DMS79 (cell line): ENCODE data around the gene OCA2.
"Not testable (repeated sequence)": the region's sequence is repeated elsewhere in the genome, so short reads cannot be mapped to it uniquely, and the experiment has no call there.

Experiments
- DNase-seq: peaks from one replicate; lab custom pipeline; 2025; lab: John Stamatoyannopoulos, UW

The OCA2 gene

DNA sequence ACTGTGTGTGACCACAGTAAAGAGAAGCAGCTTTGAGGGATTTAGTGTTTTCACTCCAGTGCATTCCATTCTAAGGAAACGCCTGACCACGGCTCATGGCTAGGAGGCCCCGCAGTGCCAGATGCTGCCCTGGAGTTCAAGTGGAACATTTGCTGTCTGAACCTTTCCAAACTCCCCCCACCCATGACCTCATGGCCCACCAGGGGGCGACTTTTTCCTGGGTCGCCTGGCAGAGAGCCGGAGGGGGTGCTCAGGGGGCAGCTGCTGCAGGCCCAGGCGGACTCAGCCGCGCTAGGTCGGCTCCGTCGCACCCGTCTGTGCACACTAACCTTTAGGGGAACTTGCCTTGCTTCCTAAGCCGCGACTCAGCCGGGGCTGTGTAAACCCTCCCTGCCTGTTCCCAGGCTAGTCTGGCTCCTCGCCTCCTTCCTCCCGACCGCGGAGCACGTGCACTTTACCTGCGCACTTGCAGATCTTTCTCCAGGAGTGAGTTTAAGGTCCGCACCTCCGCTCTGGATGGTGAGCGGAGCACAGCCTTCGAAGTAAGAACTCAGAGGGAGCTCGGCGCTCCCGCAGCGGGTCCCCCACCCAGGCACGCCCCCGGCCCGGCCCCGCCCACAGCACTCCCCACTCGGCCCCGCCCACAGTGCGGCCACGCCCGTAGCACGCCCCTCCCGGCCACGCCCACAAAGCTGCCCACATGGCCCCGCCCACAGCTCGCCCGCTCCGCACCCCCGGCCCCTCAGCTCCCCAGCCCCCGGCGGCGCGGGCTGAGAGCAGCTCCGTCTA, at the start of gene OCA2:
Gene OCA2 (minus strand): TSS at position 550 of the 789 bp plus-strand sequence. CDS start 17,441 bp downstream, outside the sequence.
- DNase-seq = no peak

GRCh38 chr15:28147801-28148200, 48.7 kb upstream of the OCA2 start:
- no peak for DNase-seq

DNA sequence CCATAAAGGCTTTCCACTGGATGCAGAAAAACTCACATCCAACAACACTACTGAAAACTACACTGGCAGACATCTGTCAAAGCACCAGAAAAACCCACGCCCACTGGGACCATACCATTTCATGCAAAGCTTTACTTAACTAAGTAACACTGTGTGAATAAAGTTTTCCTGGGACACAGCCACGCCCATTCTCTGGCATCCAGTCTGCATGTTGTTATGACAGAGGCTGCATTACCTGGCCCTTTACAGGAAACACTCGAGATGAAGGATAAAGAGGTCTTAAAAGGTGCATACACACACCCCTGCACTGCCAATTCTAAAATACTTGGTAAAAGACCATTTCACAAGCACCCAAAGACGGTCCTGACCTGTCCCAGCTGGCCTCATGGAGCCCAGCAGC, 46.3 kb upstream of the OCA2 start:
- DNase-seq = not testable (repeated sequence)

DNA sequence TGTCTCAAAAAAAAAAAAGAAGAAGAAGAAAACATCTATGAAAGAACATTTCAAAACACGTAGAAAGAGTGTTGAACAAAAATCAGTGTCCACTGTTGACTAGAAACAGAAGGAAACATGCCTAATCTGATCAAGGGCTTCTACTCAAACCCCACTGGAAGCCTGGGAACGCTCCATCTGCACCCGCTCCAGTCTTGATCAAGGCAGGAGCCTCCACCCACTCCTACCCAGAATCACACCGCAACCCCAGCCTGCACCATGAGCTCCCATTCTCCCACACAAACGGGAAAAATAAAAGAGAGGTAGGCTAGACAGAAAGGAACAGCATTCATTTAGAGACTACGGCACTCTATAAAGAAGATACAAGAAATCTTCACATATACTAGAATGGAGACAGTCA, 40.9 kb upstream of the OCA2 start:
- DNase-seq = no peak

DNA sequence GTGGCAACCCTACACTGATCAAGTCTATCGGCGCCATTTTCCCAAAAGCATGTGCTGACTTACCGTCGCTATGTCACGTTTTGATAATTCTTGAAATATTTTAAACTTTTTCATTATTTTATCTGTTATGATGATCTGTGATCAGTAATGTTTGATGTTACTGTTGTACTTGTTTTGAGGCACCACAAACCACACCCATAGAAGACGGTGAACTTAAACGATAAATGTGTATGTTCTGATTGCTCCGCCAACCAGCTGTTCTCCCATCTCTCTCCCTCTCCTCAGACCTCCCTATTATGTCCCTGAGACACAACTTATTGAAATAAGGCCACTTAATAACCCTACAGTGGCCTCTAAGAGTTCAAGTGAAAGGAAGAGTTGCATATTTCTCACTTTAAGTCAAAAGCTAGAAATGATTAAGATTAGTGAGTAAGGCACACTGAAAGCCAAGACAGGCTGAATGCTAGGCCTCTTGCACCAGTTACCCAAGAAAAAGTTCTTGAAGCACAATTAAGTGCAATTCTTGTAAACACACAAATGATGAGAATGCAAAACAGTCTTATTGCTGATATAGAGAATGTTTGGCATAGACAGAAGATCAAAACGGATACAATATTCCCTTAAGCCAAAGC, 38.4 kb upstream of the OCA2 start:
- DNase-seq = not testable (repeated sequence)

- DNase-seq = not testable (repeated sequence)
These were observed 37.3 kb upstream of the OCA2 start for GRCh38 chr15:28136236-28136904.

DNA sequence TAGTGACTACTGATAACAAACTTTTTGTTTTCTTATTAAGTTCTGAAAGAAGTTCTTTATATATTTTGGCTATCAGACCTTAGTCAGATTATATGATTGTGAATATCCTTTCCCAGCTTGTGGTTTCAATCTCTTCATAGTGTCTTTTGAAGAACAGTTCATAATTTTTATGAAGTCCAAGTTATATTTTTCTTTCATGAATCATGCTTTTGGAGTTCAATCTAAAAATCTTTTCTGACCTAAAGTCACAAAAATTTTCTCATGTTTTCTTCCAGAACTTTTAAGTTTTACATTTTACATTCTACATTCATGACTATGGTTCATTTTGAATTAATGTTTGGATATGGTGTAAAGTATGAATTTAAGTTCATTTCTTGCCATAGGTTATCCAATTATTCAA, 34.2 kb upstream of the OCA2 start:
- no peak for DNase-seq

DNA sequence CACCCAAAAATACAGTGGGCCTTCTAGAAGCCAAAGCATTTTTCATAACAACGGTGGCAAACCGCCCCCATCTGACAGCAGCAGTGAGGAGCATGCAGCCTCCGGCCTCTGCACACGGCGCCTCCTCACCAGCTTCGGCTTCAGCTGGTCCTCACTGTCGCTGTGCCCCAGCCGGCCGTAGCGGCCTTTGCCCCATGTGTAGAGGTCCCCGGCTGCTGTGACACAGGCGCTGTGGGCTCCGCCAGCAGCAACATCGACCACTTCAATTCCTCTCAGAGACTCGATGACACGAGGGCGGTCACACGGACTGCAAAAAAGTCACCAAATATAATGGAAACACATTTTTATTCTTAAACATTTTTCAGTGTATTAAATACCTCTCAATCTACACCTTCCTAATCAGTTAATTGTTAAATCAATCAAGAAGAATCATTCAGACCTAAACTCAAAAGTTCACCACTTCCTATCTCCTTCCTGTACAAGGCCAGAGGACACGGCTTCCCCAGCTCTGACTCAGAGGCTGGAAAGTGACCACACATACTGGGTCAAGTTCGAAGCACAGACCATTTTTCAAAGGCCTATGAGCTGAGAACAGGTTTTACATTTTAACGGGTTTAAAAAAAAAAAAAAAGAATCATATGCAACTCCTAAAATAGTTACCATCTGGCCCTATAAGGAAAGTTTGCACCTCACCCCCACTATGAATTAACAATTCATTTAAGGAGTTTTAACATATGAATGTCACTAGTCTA, 33.6 kb upstream of the OCA2 start:
- DNase-seq = no peak

DNA sequence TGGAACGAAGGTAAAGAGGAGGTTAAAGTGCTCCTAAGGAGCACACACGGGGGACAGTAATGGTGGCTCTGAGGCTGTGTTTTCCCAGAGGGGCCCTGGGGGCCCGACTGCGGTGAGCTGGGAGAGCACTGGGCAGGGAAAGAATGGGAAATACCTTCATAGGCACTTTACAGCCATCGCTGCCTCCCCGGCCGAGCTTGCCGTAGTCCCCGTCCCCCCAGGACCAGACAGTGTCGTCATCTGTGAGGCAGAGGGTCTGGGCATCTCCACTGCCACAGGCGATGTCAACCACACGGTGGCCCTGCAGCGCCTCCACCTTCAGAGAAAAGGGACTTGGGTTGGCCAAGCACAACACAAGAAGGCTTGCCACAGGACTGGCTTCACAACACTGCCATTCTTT, 32.8 kb upstream of the OCA2 start:
- DNase-seq = no peak

- no peak for DNase-seq
These were observed 32.3 kb upstream of the OCA2 start for GRCh38 chr15:28131400-28131799.

GRCh38 chr15:28130651-28131050, 31.5 kb upstream of the OCA2 start:
- DNase-seq = no peak

DNA sequence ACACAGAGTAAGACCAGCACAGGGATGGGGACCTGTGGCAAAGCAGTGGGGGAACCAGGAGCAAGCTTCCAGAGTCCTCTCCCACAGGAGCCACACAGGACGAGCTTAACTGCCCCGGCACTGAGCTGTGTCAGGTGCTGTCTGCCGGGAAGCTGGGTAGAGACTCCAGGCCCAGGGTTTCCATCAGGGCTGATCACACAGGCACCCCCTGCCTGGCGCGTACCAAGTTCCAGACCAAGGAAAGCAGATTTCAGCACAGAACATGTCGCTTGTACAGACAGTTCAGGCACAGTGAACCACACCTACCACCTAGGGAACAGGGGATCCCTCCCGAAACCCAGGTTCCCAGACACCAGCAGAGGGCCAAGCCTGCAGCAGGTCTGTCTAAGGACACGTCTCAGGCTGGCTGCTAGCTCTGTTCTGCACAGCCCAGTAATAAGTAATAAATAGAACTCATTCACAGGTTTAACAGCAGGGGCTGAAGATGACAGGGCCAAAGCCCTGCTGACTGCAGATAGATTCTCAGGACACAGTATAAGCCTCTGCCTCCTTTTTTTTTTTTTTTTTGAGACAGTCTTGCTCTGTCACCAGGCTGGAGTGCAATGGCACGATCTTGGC, 30.2 kb upstream of the OCA2 start:
- no peak for DNase-seq

GRCh38 chr15:28128031-28128430, 28.9 kb upstream of the OCA2 start:
- DNase-seq = no peak

DNA sequence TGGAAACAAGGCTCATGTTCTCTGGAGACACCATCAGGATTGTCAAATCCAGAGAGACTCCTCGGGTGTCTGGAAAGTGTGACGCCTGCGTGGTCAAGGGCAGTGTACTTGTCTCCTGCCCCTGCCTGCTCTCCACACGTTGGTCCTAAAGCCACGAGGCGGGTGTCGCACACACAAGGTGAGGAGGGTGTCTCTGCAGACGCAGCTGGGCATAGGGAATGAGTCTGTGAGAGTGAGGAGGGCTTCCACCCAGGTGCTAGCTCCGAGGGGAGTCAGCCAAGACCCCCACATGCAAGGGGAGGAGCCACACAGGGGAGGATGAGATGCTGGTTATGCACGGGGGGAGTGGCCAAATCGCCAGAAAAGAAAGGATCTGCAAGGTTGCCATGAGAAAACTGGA, 27.9 kb upstream of the OCA2 start:
- DNase-seq = no peak

- no peak for DNase-seq
These were observed 26.8 kb upstream of the OCA2 start for GRCh38 chr15:28125673-28126651.

DNA sequence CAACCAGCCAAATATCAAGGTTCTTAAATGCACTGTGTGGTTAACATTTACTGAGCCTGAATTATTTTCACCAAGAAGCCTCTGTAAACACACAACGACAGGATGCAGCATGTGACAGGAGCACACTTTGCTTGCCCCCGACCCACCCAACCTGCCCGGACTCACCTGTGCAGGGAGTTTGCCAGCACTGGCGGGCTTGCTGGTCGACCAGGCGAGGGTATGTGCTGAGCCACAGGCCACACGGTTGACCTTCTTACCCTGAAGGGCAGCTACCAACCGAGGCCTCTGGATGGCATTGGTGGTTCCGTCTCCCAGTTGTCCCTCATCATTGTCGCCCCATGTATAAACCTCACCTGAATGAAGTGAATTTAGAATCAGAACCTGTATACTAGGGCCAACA, 25.7 kb upstream of the OCA2 start:
- no peak for DNase-seq

DNA sequence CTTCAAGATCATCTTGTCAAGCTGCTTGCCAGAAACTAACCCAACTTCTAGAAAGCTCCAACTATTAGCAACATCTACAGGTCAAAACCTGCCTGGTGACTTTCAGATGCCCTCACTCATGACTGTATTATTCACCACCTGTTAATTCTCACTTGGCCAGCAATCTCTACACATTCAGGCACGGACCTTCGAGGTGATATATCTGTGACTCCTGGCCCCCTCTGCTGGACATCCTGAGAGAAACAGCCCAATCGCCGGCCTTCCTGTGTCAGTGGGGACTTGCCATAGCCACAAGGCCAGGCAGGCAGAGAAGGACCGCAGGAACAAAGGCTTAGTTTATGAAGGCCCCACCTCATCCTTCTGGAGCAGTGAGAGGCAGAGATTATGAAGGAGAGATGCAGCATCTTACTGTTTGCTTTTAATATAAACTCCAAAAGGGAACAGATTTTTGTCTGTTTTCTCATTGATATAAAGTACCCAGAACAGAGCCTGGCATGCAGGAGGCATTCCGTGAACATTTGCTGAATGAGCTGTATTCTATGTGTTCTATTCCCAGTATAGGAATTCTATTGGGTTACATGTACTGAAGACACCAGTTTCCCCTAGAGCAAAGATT, 24.4 kb upstream of the OCA2 start:
- peak; percentile 34 for DNase-seq

DNA sequence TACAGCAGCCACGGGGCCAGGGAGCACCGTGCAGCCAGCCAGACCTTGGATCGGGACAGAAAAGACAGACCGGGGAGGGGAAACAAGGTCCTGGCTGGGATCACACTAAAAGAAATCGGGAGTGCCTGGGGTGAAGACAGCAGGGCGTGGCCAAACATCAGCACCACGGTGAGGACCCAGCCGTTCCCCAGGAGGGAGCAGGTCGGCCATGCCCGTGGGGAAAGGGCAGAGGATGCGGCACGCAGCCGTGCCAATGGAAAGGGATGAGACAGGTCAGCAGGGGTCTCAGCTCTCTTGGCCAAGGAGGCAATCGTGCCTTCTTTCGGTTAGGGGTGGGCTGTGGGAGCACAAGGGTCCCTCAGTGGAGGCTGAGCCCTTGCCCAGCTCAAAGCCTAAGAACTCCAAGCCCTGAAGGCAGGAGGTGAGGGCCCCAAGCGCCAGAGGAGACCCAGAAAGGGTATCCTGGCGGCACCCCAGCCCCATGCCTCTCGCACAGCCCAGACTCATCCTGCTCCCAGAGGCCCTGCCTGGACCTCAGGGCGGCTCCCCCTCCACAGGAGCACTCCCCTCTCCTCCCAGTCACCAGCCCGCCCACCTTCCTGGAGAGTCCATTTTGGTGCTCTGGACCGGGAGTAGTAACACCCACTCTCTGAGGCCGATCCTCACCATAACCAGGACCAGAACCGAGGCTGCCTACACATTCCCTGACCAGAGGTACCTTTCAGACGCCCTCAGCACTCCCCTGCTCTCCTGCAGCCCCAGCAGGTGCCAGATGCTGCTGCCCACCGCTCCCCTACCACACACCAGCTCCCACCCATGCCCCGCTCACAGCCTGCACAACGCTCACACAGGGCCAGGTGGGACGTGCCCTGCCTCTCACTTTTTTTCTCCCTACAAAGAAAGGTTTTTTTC, 23.2 kb upstream of the OCA2 start:
- DNase-seq = no peak

- DNase-seq = not testable (repeated sequence)
These were observed 22.5 kb upstream of the OCA2 start for GRCh38 chr15:28121577-28121976.
